ENCODE measurements around the gene HSPD1.

Gene HSPD1

DNA sequence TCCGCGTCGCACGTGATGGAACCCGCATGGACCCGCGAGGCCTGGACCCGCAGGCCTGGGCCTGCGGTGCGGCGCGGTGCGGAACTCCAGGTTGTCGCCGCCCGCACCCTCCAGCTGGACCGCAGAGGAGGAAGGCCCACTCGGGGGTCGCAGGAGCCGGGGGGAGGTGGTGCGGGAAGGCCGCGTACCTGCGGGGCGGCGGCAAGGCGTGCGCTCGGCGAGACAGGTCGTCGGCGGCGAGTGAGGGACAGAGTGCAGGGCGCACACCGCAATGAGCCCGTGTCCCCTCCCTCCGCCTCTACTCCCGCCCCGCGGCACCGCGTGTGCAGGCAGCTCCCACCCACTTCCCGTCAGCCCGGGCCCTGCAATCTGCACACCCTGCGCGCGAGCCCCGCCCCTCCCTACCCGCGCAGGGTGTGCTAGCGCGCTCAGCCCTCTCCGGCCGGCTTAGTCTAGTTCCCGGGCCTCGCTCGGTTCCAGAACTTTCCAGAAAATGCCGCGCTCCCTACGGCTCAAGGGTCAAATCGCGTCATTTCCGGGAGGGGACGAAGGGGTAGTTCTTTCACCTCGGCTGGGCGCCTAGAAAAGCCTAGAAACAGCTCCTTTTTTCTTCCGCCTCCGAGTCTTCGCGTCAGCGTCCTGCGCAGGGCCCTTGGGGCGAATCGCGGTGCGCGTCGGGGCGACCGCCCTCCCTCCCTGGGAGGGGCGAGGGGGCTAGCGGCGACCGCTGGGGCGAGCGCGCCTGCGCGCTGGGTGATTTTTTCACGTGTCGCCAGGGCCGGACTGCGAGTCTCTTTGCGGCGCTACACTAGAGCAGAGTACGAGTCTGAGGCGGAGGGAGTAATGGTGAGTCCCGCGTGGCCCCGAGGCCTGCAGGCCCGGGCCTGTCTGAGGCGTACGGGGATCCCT lies at the start of gene HSPD1, which contains the start of gene HSPE1:
Gene HSPD1 (minus strand): TSS at position 247 of the 909 bp plus-strand sequence. CDS start 992 bp downstream, outside the sequence.
Gene HSPE1 (plus strand): TSS at position 786 of the 909 bp plus-strand sequence. CDS start 58 bp downstream, at position 844.
- peak; percentile 98 to 99 for DNase-seq (ENCODE audit: low spot score in 2 of 2)
- H3K4me1 ChIP-seq, result peaks cover 26% of the 10 kb centered on the region
- in situ Hi-C loops (cut with MboI; ENCODE audit: low sequenced_read_pairs), result no loop called here

DNA sequence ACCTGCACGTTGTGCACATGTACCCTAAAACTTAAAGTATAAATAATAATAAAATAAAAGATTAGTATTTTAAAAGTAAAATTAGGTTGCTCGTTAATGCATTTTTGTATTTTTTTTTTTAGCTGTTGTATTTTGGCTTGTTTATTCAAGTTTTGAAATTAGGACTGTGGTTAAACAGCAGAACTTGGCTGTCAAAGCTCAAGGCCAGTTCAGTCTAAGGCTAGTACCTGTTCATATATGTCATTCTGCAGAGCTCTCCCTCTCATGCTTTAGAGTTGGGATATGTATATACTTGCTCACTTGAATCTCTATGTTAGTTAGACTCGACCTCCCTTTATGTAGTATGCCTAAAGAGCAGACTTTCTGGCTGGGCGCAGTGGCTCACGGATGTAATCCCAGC lies 48.9 kb upstream of the HSPD1 start:
- DNase-seq (ENCODE audit: low spot score in 2 of 2), result no peak
- no peaks in the 10 kb centered on the region for H3K9me3 ChIP-seq
- in situ Hi-C loops (cut with MboI; ENCODE audit: low sequenced_read_pairs), result no loop called here
- no peaks in the 10 kb centered on the region for H3K27me3 ChIP-seq (ENCODE audit: low read depth)
- peaks cover 25% of the 10 kb centered on the region for H3K36me3 ChIP-seq (replicated peaks)
- H3K4me3 ChIP-seq, result no peak overlapping the region
- H3K4me1 ChIP-seq, result peaks cover 2% of the 10 kb centered on the region; the same call in 1 of the 2 replicates

More for the DNA sequence above, at the start of gene HSPD1, which contains the start of gene HSPE1:
- Histone ChIP-seq H3K27me3 (ENCODE audit: low read depth) (no peaks in the 10 kb centered on the region), H3K4me3 (peak within 1 kb of the TSS; percentile 85), H3K9me3 (no peaks in the 10 kb centered on the region), H3K36me3 (replicated peaks) (peaks cover 88% of the 10 kb centered on the region)

DNA sequence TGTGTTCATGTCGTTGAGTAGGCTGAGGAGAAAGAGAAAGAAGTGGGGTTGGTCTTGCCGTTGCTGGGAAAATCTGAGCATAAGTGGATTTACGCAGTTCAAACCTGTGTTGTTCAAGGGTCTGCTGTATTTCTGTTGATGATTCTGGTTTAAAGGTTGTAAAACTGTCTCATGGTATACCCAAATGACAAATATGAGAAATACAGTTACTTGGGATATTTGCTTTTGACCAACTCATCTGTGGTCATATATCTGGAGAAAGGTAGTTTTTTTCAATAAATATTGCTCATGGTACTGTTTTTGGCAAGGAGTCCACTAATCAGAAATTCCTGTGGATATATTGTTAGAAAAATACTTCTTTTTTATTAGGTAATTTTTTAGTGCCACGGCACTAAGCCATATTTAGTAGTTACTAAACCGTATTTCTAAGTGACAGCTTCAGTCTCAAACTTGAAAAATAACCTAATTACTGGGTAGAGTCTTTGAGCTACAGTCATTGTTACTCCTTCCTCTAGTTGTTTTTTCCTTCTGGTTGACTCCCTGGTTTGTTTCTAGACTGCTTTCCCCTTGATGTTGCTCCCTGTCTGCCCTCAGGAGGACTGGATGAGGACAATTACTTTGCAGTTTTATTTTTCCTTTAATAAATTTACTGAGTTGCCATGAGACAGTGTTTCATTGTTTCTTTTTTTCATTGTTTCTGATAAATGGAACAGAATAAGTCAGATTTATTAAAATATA lies 47.7 kb upstream of the HSPD1 start:
- no peaks in the 10 kb centered on the region for H3K9me3 ChIP-seq
- peaks cover 2% of the 10 kb centered on the region; the same call in 1 of the 2 replicates for H3K4me1 ChIP-seq
- DNase-seq (ENCODE audit: low spot score in 2 of 2), result no peak
- in situ Hi-C loops (cut with MboI; ENCODE audit: low sequenced_read_pairs), result no loop called here
- H3K36me3 ChIP-seq (replicated peaks), result peaks cover 30% of the 10 kb centered on the region
- H3K27me3 ChIP-seq (ENCODE audit: low read depth), result no peaks in the 10 kb centered on the region
- H3K4me3 ChIP-seq, result no peak overlapping the region

DNA sequence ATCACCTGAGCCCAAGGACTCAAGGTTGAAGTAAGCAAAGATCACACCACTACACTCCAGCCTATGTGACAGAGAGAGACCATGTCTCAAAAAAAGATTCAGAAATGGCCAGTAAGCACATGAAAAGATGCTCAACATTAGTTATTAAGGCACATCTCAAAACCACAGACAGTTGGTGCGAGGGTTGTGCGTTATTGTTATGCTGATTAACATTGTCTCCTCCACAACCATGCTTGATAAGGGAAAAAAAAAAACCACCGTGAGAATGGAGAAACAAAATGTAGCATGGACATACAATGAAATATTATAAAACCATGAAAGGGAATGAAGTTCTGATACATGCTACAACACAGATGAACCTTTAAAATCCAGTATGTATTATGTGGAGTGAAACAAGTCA lies 43.6 kb upstream of the HSPD1 start:
- in situ Hi-C loops (cut with MboI; ENCODE audit: low sequenced_read_pairs), result no loop called here
- no peak for DNase-seq (ENCODE audit: low spot score in 2 of 2)
- Histone ChIP-seq H3K4me1 (no peaks in the 10 kb centered on the region; the same call in none of the 2 replicates), H3K27me3 (ENCODE audit: low read depth) (no peaks in the 10 kb centered on the region), H3K4me3 (no peak overlapping the region), H3K36me3 (replicated peaks) (peaks cover 34% of the 10 kb centered on the region), H3K9me3 (no peaks in the 10 kb centered on the region)

DNA sequence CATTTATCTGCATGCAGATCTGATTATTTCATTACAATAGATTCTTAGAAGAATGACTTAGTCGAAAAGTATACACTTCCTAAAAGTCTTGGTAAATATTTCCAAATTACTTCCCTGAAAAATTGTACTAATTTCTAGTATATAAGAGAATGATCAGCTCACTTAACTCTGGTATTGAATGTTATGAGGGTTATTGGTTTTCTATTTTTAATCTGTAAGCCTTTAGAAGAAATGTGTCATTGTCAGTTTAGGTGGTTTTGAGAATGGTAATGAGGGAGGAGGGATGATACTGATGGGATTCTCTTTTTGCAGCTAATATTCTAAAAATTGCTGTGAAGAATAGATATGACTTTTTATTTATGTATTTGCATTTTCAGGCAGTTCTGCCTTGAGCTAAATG lies 40.1 kb upstream of the HSPD1 start:
- no peak overlapping the region for H3K4me3 ChIP-seq
- H3K4me1 ChIP-seq, result no peaks in the 10 kb centered on the region; the same call in none of the 2 replicates
- no peaks in the 10 kb centered on the region for H3K9me3 ChIP-seq
- peaks cover 39% of the 10 kb centered on the region for H3K36me3 ChIP-seq (replicated peaks)
- no peaks in the 10 kb centered on the region for H3K27me3 ChIP-seq (ENCODE audit: low read depth)
- in situ Hi-C loops (cut with MboI; ENCODE audit: low sequenced_read_pairs), result no loop called here
- no peak for DNase-seq (ENCODE audit: low spot score in 2 of 2)

DNA sequence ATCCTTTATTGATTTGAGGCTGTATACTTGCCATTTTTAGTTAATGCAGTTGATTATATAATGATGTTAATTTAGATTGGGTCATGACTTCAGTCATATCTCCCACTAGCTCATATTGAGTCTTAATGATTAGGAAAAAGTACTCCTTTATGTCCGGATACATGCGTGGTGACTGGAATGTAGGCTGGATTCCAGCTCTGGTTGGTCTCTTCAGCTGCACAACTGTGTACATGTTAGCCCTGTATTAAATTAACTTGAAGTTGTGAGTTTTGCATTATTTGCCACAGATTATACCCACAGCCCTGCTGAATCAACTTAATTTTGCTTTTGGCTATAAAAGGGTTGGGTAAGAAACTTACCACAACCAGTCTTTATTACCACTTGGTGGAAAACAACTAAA lies 38.8 kb upstream of the HSPD1 start:
- Histone ChIP-seq H3K4me1 (no peaks in the 10 kb centered on the region; the same call in none of the 2 replicates), H3K4me3 (no peak overlapping the region), H3K9me3 (no peaks in the 10 kb centered on the region), H3K36me3 (replicated peaks) (peaks cover 37% of the 10 kb centered on the region), H3K27me3 (ENCODE audit: low read depth) (no peaks in the 10 kb centered on the region)
- in situ Hi-C loops (cut with MboI; ENCODE audit: low sequenced_read_pairs), result no loop called here
- DNase-seq (ENCODE audit: low spot score in 2 of 2), result no peak

DNA sequence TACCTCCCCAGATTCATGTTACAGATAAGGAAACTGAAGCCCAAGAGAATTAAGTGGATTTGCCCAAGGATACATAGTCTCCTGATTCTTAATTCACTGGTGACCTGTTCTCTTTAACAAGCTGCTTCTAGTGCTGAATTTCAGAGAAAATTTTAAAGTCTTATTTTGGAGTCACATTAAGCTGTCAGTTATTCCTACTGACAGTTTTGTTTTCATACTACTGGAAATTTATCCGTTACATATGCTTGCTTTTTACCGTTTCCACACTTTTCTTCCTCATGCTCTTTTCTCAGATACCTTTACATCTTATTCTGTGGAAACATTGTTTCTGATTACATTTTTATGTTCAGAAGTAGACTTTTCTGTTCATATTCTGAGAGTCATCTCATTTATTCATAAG lies 17.5 kb upstream of the HSPD1 start:
- H3K36me3 ChIP-seq (replicated peaks), result peaks cover 4% of the 10 kb centered on the region; the same call in 1 of the 2 replicates
- H3K4me3 ChIP-seq, result peak overlapping the region; percentile 83
- no peak for DNase-seq (ENCODE audit: low spot score in 2 of 2)
- H3K4me1 ChIP-seq, result peaks cover 25% of the 10 kb centered on the region
- H3K9me3 ChIP-seq, result no peaks in the 10 kb centered on the region
- in situ Hi-C loops (cut with MboI; ENCODE audit: low sequenced_read_pairs), result loop anchor here (10.0 kb wide), 1 partner anchor 188 kb away; the partner anchor contains the start of gene MARS2
- H3K27me3 ChIP-seq (ENCODE audit: low read depth), result no peaks in the 10 kb centered on the region

DNA sequence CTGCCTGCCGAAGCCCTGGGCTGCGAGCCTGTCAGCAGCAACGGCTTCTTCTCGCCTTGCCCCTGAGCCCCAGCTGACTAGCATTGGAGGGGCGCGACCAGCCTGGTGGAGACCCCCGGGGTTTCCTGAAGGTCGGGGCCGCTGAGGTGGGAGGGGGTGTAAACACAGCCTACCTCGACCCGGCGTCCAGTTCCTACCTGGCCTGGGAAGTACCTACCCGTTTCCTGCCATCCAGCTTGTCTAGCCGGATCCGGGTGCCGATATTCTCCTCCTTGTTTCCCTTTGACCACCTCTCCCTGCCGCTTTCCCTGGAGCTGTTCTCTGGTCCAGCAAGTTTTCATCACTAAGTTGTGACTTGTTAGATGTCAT lies 16.7 kb upstream of the HSPD1 start:
- in situ Hi-C loops (cut with MboI; ENCODE audit: low sequenced_read_pairs), result loop anchor here (10.0 kb wide), 1 partner anchor 188 kb away; the partner anchor contains the start of gene MARS2
- Histone ChIP-seq H3K9me3 (no peaks in the 10 kb centered on the region), H3K4me3 (peak overlapping the region; percentile 83), H3K36me3 (replicated peaks) (no peaks in the 10 kb centered on the region; the same call in 1 of the 2 replicates), H3K4me1 (peaks cover 19% of the 10 kb centered on the region), H3K27me3 (ENCODE audit: low read depth) (no peaks in the 10 kb centered on the region)
- DNase-seq (ENCODE audit: low spot score in 2 of 2), result peak in 1 of 2 experiments; percentile 51

DNA sequence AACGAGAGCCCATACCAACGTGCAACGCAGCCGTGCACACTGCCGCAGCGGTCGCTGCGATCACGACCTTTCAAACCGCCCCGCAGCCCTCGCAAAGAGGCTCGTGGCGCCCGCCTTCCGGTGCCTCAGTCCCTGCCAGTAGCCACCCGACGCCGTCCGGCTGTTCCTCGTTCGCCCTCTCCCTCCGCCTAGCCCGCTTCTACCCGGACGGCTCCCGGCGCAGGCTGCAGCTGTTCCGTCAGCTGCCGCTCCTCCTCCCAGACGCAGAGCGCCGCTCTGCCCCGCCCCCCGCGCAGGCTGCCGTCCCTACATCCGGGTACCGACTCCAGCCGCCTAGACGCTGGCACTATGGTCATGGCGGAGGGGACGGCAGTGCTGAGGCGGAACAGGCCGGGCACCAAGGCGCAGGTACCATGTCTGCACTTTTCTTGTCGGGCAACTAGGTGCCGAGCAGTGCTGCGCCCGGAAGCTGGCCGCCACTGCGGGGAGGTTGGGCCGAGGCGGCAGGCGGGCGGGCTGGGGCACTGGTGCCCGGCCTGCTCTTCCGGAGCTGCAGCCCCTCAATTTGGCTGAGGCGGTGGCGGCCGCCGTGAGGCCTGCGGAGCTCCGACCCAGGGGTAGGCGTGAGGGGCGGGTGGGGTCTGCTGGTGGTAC lies 16.2 kb upstream of the HSPD1 start, which contains the start of gene MOB4:
Gene MOB4 (plus strand): TSS at position 328 of the 654 bp plus-strand sequence. CDS start 21 bp downstream, at position 349.
- DNase-seq (ENCODE audit: low spot score in 2 of 2), result peak; percentile 88 to 97
- Histone ChIP-seq H3K27me3 (ENCODE audit: low read depth) (no peaks in the 10 kb centered on the region), H3K4me1 (peaks cover 19% of the 10 kb centered on the region), H3K9me3 (no peaks in the 10 kb centered on the region), H3K36me3 (replicated peaks) (no peaks in the 10 kb centered on the region; the same call in 1 of the 2 replicates), H3K4me3 (peak within 1 kb of the TSS; percentile 83)
- in situ Hi-C loops (cut with MboI; ENCODE audit: low sequenced_read_pairs), result loop anchor here (10.0 kb wide), 1 partner anchor 189 kb away; the partner anchor contains the start of gene MARS2

DNA sequence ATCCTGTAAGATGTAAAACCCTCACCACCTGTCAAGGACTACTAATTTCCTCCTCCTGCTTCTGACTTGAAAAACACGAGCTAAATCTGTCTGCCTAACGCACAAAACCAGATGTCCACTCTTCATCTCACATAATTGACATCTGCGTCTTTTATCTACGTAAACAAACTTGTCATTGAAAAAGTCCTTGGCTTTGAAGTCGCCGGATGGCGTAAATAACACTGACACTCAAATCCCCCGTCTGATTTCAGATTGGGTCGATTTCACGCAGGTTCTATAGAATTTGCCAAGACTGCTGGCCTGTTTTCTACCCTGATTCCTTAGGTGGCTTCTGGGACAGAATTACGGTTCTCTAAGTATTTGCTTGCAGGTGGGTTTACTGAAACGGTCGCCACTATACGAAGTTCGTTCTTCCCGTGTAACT lies 15.7 kb upstream of the HSPD1 start:
- H3K4me1 ChIP-seq, result peaks cover 19% of the 10 kb centered on the region
- H3K36me3 ChIP-seq (replicated peaks), result no peaks in the 10 kb centered on the region; the same call in 1 of the 2 replicates
- H3K27me3 ChIP-seq (ENCODE audit: low read depth), result no peaks in the 10 kb centered on the region
- H3K4me3 ChIP-seq, result peak overlapping the region; percentile 83
- H3K9me3 ChIP-seq, result no peaks in the 10 kb centered on the region
- in situ Hi-C loops (cut with MboI; ENCODE audit: low sequenced_read_pairs), result loop anchor here (10.0 kb wide), 1 partner anchor 189 kb away; the partner anchor contains the start of gene MARS2
- DNase-seq (ENCODE audit: low spot score in 2 of 2), result no peak

DNA sequence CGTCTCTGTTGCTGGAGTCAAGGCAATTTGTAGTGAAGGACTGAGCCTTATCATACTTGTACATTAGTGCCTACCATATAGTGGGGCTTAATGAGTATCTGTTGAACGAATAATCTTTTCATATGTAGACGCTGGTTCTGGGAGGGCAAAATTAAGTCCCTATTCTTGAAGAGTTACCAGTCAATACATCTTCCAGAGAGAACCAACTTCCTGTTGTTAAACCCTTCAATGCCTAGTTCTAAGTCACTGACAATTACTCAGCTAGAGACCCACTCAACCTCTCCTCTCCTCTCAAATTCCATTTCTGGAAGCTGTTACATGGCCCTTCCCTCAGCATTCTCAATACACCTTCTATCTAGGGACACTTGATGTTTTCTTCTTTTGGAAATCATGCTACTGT lies 15.1 kb upstream of the HSPD1 start:
- in situ Hi-C loops (cut with MboI; ENCODE audit: low sequenced_read_pairs), result loop anchor here (10.0 kb wide), 1 partner anchor 190 kb away; the partner anchor contains the start of gene MARS2
- Histone ChIP-seq H3K9me3 (no peaks in the 10 kb centered on the region), H3K27me3 (ENCODE audit: low read depth) (no peaks in the 10 kb centered on the region), H3K4me3 (no peak overlapping the region), H3K4me1 (peaks cover 19% of the 10 kb centered on the region), H3K36me3 (replicated peaks) (no peaks in the 10 kb centered on the region)
- DNase-seq (ENCODE audit: low spot score in 2 of 2), result peak in 1 of 2 experiments; percentile 50

DNA sequence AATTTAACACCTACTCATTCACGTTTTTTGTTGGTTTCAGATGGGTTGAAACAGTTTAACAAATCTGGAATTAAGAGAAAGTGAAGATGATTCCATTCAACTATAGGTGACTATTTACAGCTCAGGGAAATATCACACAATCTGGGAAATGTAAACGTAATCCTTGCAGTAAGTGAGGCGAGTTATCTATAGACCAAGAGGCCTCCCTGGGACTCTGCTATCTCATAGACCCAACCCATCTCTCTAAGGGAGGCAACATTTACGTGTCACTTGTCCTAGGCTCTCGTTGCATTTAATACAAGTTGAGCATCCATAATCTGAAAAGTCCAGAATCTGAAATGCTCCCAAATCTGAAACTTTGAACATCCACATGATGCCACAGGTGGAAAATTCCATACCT lies 14.3 kb upstream of the HSPD1 start:
- no peak for DNase-seq (ENCODE audit: low spot score in 2 of 2)
- peaks cover 17% of the 10 kb centered on the region for H3K4me1 ChIP-seq

DNA sequence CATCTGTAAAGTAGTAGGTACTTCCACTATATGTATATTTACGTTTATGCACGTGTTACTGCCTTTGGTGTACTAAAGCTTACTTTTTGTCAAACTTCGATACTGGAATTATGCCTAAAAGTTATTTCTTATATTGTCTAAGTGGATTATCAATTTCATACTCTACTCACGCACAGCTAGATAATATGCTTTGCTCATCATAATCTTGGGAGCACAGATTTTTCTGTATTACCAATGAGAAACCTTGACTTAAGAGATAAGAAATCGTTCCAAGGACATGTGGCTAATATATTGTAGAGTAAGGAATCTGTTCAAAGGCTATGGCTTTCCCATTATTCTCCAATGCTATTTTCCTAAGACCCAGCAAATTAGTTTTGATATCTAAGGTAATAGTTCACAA lies 7.0 kb upstream of the HSPD1 start:
- Histone ChIP-seq H3K4me3 (no peak overlapping the region), H3K27me3 (ENCODE audit: low read depth) (no peaks in the 10 kb centered on the region), H3K4me1 (peaks cover 7% of the 10 kb centered on the region; the same call in 1 of the 2 replicates), H3K36me3 (replicated peaks) (peaks cover 40% of the 10 kb centered on the region), H3K9me3 (no peaks in the 10 kb centered on the region)
- no peak for DNase-seq (ENCODE audit: low spot score in 2 of 2)
- in situ Hi-C loops (cut with MboI; ENCODE audit: low sequenced_read_pairs), result no loop called here

More for the DNA sequence above, 14.3 kb upstream of the HSPD1 start:
- no peak overlapping the region for H3K4me3 ChIP-seq
- H3K9me3 ChIP-seq, result no peaks in the 10 kb centered on the region
- no peaks in the 10 kb centered on the region for H3K27me3 ChIP-seq (ENCODE audit: low read depth)
- in situ Hi-C loops (cut with MboI; ENCODE audit: low sequenced_read_pairs), result loop anchor here (10.0 kb wide), 1 partner anchor 191 kb away; the partner anchor contains the start of gene MARS2
- no peaks in the 10 kb centered on the region for H3K36me3 ChIP-seq (replicated peaks)
